Stomach (tissue), 4 donors: ENCODE measurements around the gene ZNF384.

Source experiments
- EP300 ChIP-seq: sonication (generic); formaldehyde crosslinking; IDR thresholded peaks from one replicate; pipeline ENCODE4 v1.6.1; 2017; ENCODE audit warnings: antibody characterized with exemption
- POLR2A ChIP-seq, 4 donors: fragments of 450-650 bp; IDR thresholded peaks; one replicate each; pipeline ENCODE4 v1.6.1; 2016; ENCODE audit warnings: antibody characterized with exemption in 4 of 4, control low read depth in 2 of 4, mild to moderate bottlenecking in 1 of 4, moderate library complexity in 1 of 4
- TF ChIP-seq, protein P1 (sequence below), 7 experiments: fragments of 450-650 bp in 4 of 7; fragments of 200-600 bp in 3 of 7; sonication (generic) in 3 of 7; IDR thresholded peaks; one replicate each; pipeline ENCODE4 v1.5.1; 2016 to 2019; ENCODE audit warnings: antibody characterized with exemption in 7 of 7, control low read depth in 2 of 7, mild to moderate bottlenecking in 1 of 7

- TF ChIP-seq, protein P1, sequence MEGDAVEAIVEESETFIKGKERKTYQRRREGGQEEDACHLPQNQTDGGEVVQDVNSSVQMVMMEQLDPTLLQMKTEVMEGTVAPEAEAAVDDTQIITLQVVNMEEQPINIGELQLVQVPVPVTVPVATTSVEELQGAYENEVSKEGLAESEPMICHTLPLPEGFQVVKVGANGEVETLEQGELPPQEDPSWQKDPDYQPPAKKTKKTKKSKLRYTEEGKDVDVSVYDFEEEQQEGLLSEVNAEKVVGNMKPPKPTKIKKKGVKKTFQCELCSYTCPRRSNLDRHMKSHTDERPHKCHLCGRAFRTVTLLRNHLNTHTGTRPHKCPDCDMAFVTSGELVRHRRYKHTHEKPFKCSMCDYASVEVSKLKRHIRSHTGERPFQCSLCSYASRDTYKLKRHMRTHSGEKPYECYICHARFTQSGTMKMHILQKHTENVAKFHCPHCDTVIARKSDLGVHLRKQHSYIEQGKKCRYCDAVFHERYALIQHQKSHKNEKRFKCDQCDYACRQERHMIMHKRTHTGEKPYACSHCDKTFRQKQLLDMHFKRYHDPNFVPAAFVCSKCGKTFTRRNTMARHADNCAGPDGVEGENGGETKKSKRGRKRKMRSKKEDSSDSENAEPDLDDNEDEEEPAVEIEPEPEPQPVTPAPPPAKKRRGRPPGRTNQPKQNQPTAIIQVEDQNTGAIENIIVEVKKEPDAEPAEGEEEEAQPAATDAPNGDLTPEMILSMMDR (IDR thresholded peaks at IDR 0.05) = no peak
- no peak for TF ChIP-seq POLR2A (IDR thresholded peaks at IDR 0.05)
- TF ChIP-seq EP300 = no peak
These were observed 44.9 kb downstream of the ZNF384 start for GRCh38 chr12:6644257-6644596.
